Epithelial cell of esophagus (primary cell): ENCODE data around the gene CRYBG1.
A peak's percentile ranks its signal among the peaks of the same experiment; 100 is the strongest.

Experiments used
- DNase-seq: peaks from one replicate; pipeline ENCODE4 v3.0.0; 2010; ENCODE audit warnings: low read depth
- H3K4me3 ChIP-seq: 2 replicates; pipeline ENCODE4 v1.5.1; 2011; ENCODE audit warnings: mild to moderate bottlenecking, low read length, control low read depth
- TF ChIP-seq, protein P1 (sequence below): IDR thresholded peaks from 2 replicates; pipeline ENCODE4 v1.5.1; 2011; ENCODE audit warnings: low read depth, mild to moderate bottlenecking, low read length, control low read depth, inconsistent platforms; ENCODE audit not compliant: insufficient read depth; ENCODE audit errors: missing control alignments

CRYBG1 gene

DNA sequence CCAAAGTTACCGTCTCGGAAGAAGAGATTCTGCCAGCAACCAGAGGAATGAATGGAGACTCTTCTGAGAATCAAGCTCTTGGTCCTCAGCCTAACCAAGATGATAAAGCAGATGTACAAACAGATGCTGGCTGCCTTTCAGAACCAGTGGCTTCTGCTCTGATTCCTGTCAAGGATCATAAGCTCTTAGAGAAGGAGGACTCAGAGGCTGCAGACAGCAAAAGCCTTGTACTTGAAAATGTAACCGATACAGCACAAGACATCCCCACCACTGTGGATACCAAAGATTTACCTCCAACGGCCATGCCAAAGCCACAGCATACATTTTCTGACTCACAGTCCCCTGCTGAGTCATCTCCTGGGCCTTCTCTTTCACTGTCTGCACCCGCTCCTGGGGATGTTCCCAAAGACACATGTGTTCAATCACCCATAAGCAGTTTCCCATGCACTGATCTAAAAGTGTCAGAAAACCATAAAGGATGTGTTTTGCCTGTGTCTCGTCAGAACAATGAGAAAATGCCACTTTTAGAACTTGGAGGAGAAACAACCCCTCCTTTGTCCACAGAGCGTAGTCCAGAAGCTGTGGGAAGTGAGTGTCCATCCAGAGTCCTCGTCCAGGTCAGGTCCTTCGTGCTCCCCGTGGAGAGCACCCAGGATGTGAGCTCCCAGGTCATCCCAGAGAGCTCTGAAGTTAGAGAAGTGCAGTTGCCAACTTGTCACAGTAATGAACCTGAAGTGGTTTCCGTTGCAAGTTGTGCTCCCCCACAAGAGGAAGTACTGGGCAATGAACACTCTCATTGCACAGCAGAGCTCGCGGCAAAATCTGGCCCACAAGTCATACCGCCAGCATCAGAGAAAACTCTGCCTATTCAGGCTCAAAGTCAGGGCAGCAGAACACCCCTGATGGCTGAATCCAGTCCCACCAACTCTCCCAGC lies 159.2 kb downstream of the CRYBG1 start:
- no peak overlapping the region for H3K4me3 ChIP-seq
- DNase-seq = peak; percentile 87
- TF ChIP-seq, protein P1, sequence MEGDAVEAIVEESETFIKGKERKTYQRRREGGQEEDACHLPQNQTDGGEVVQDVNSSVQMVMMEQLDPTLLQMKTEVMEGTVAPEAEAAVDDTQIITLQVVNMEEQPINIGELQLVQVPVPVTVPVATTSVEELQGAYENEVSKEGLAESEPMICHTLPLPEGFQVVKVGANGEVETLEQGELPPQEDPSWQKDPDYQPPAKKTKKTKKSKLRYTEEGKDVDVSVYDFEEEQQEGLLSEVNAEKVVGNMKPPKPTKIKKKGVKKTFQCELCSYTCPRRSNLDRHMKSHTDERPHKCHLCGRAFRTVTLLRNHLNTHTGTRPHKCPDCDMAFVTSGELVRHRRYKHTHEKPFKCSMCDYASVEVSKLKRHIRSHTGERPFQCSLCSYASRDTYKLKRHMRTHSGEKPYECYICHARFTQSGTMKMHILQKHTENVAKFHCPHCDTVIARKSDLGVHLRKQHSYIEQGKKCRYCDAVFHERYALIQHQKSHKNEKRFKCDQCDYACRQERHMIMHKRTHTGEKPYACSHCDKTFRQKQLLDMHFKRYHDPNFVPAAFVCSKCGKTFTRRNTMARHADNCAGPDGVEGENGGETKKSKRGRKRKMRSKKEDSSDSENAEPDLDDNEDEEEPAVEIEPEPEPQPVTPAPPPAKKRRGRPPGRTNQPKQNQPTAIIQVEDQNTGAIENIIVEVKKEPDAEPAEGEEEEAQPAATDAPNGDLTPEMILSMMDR = no peak

DNA sequence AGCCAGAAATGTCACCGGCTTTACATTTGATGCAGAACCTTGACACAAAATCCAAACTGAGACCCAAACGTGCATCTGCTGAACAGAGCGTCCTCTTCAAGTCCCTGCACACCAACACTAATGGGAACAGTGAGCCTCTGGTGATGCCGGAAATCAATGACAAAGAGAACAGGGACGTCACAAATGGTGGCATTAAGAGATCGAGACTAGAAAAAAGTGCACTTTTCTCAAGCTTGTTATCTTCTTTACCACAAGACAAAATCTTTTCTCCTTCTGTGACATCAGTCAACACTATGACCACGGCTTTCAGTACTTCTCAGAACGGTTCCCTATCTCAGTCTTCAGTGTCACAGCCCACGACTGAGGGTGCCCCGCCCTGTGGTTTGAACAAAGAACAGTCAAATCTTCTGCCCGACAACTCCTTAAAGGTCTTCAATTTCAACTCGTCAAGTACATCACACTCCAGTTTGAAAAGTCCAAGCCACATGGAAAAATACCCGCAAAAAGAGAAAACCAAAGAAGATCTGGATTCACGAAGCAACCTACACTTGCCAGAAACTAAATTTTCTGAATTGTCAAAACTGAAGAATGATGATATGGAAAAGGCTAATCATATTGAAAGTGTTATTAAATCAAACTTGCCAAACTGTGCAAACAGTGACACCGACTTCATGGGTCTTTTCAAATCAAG lies 160.3 kb downstream of the CRYBG1 start:
- DNase-seq = no peak
- TF ChIP-seq, protein P1 = no peak
- no peak overlapping the region for H3K4me3 ChIP-seq

DNA sequence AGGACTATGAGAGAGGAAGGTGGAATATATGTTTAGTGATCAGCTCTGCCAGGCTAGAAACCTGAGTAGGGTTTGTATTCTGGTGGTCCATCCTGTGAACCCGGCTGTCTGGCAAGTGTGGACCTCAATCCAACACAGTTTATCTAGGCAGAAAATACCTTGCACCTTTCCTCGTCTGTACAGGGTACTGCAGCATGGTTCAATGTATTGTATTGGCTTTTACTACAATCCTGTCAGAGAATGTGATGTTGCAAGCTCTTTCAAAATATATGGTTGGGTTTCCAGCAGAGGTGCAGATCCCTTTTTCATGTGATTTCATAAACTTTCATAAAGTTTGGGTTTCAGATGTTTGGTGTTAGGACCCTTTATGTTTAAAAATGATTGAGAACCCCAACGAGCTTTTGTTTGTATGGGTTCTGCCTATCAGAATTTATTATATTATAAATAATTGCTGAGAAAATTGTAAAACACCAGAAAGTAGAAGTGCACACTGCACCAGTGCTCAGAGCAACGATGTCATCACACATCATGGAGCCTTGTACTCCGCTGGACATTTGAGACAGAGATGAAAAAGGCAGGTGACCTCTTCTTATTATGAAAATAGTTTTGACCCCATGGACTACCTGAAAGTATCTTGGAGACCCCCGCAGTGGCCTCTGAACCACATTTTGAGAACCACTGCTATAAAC lies 162.2 kb downstream of the CRYBG1 start:
- no peak for DNase-seq
- TF ChIP-seq, protein P1 = no peak
- H3K4me3 ChIP-seq = no peak overlapping the region

DNA sequence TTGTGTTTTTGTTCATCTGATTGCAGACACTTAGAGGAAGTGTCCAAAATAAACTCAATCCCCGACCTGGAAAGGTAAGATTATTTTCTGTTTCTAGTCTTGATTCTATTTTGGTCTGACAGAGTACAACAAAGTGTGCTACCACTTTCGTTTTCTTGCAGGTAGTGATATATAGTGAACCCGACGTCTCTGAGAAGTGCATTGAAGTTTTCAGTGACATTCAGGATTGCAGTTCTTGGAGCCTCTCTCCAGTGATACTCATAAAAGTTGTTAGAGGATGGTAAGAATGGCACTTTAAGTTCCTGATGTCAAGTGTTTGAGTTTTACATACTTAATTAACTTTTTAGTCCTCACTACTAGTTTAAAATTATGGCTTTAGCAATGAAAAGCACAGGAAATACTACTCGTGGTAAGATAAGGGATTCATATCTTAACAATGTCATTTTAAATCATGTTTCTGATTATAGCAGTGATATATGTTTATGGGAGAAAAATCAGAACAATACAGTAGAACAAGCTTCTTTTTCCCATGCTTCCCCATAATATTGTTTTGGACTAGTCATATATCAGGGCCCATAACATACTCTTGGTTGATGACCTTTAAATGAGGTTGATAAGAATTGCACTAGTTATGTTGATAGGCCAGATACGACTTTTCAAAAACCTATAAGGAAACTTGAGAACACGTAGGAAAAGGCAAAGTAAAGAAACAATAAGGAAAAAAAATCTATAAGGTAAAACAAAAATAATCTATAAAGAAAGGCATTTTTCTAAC lies 164.8 kb downstream of the CRYBG1 start:
- peak overlapping the region; percentile 12 for H3K4me3 ChIP-seq
- TF ChIP-seq, protein P1 = no peak
- no peak for DNase-seq

DNA sequence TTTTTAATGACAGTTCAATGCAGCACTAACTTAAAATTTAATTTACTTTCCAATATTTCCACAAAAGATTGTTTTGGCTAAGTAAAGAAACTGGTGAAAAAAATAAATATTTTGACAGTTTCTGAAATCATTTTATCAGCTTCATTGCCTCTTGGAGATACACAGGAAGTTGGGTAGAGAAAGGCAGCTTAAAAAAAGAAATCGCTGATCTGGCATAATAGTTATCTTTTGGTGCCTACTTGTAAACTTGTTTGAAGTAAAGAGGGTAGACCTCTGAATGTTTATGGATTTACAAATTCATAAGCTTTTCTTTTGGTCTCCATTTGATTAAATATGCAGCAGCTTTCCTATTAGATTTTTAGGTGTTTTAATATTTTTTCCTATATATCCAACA lies 165.4 kb downstream of the CRYBG1 start:
- DNase-seq = no peak
- H3K4me3 ChIP-seq = no peak overlapping the region
- TF ChIP-seq, protein P1 = no peak

DNA sequence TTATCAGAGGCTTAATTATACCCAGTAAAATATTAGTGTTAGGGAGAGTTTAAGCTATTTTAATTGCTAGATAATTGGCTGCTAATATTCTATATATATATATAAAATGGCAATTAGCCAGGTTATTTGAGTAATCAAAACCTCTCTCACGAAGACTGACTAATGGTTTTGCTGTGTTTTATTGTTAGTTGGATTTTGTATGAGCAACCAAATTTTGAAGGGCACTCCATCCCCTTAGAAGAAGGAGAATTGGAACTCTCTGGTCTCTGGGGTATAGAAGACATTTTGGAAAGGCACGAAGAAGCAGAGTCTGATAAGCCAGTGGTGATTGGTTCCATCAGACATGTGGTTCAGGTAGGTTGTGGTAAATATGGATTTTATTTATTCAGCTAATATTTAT lies 166.6 kb downstream of the CRYBG1 start:
- TF ChIP-seq, protein P1 = no peak
- no peak overlapping the region for H3K4me3 ChIP-seq
- DNase-seq = peak; percentile 68
